Progenitor cell of endocrine pancreas (in vitro differentiated cells): ENCODE results near the gene OGG1. TPM values are rescaled to one million over a fixed set of nuclear protein-coding genes. Genes with fewer than 3 reads are reported as not detected.

Experiments
- DNase-seq: peaks from one replicate; pipeline ENCODE4 v3.0.0; 2021; ENCODE audit warnings: low spot score; ENCODE audit not compliant: unreplicated experiment
- H3K27ac Mint-ChIP-seq: 2 replicates; pipeline ENCODE4 v1.8.0; 2021; ENCODE audit warnings: mild to moderate bottlenecking, moderate library complexity, mixed read lengths
- H3K27me3 Mint-ChIP-seq: 2 replicates; pipeline ENCODE4 v1.8.0; 2021; ENCODE audit warnings: mixed read lengths
- H3K36me3 Mint-ChIP-seq: 2 replicates; pipeline ENCODE4 v1.8.0; 2022; ENCODE audit warnings: mixed read lengths; ENCODE audit not compliant: insufficient read depth
- H3K4me1 Mint-ChIP-seq: 2 replicates; pipeline ENCODE4 v1.8.0; 2021; ENCODE audit warnings: low read depth, mixed read lengths
- H3K4me3 Mint-ChIP-seq: 2 replicates; pipeline ENCODE4 v1.8.0; 2021; ENCODE audit warnings: low read depth, mild to moderate bottlenecking, moderate library complexity, mixed read lengths
- H3K9me3 Mint-ChIP-seq: 2 replicates; pipeline ENCODE4 v1.8.0; 2021; ENCODE audit warnings: low read depth, mixed read lengths
- total RNA-seq: library from RNA; stranded (reverse); gene quantifications from 2 replicates; pipeline ENCODE4 v1.2.1, GENCODE V29; 2021
- TF ChIP-seq, protein P1 (sequence below): fragments of 200-600 bp; sonication (generic); IDR thresholded peaks from one replicate; pipeline ENCODE4 v1.5.0; 2021; ENCODE audit warnings: antibody characterized with exemption, mild to moderate bottlenecking; ENCODE audit not compliant: unreplicated experiment

Gene OGG1
- total RNA-seq, 1 donor from 2014 or later = 47.7 TPM

DNA sequence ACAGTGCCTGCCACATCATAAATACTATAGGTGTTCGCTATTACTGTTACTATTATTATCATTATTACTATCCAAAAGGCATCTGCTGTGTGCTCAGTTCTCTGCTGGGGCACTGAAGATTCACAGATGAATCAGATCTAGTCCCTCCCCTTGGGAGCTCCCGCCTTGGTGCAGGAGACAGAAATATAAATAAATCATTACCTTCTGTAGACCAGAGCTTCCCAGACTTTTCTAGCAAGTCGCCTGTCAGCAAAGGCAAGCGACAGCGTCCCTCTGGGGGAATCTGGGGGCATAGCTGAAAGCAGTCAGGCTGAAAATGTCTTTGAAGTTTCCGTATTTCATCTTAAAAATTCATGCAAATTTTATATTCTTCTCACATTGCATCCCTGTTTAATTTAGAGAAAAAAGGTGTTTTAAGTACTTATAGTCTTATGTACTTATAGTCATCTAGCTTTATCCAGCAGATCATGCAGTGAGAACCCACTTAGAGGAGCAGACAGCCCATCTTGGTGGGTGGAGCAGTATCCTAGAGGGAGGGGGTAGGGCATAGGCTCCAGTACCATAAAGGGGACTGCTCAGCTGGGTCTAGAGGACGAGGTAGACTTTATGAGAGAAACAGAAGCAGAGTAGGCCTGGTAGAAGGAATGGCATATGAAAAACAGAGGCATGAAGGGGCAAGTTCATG lies 28.6 kb upstream of the OGG1 start:
- Mint-ChIP-seq H3K36me3 (no peaks in the 10 kb centered on the region), H3K27me3 (peaks cover 30% of the 10 kb centered on the region), H3K4me3 (no peak overlapping the region), H3K27ac (no peak overlapping the region), H3K9me3 (no peaks in the 10 kb centered on the region), H3K4me1 (no peaks in the 10 kb centered on the region)
- no peak for DNase-seq
- TF ChIP-seq, protein P1, sequence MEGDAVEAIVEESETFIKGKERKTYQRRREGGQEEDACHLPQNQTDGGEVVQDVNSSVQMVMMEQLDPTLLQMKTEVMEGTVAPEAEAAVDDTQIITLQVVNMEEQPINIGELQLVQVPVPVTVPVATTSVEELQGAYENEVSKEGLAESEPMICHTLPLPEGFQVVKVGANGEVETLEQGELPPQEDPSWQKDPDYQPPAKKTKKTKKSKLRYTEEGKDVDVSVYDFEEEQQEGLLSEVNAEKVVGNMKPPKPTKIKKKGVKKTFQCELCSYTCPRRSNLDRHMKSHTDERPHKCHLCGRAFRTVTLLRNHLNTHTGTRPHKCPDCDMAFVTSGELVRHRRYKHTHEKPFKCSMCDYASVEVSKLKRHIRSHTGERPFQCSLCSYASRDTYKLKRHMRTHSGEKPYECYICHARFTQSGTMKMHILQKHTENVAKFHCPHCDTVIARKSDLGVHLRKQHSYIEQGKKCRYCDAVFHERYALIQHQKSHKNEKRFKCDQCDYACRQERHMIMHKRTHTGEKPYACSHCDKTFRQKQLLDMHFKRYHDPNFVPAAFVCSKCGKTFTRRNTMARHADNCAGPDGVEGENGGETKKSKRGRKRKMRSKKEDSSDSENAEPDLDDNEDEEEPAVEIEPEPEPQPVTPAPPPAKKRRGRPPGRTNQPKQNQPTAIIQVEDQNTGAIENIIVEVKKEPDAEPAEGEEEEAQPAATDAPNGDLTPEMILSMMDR = no peak

- H3K4me3 Mint-ChIP-seq = no peak overlapping the region
- no peaks in the 10 kb centered on the region for H3K9me3 Mint-ChIP-seq
- no peaks in the 10 kb centered on the region for H3K4me1 Mint-ChIP-seq
- DNase-seq = no peak
- peaks cover 31% of the 10 kb centered on the region for H3K27me3 Mint-ChIP-seq
- TF ChIP-seq, protein P1 = no peak
- H3K27ac Mint-ChIP-seq = no peak overlapping the region
- no peaks in the 10 kb centered on the region for H3K36me3 Mint-ChIP-seq
Observed at GRCh38 chr3:9721700-9722060, 28.1 kb upstream of the OGG1 start.

GRCh38 chr3:9725775-9726515 lies 23.8 kb upstream of the OGG1 start:
- H3K4me1 Mint-ChIP-seq = peaks cover 4% of the 10 kb centered on the region
- H3K27me3 Mint-ChIP-seq = peaks cover 34% of the 10 kb centered on the region
- H3K9me3 Mint-ChIP-seq = no peaks in the 10 kb centered on the region
- DNase-seq = no peak
- H3K4me3 Mint-ChIP-seq = no peak overlapping the region
- H3K36me3 Mint-ChIP-seq = no peaks in the 10 kb centered on the region
- TF ChIP-seq, protein P1 = no peak
- H3K27ac Mint-ChIP-seq = no peak overlapping the region

DNA sequence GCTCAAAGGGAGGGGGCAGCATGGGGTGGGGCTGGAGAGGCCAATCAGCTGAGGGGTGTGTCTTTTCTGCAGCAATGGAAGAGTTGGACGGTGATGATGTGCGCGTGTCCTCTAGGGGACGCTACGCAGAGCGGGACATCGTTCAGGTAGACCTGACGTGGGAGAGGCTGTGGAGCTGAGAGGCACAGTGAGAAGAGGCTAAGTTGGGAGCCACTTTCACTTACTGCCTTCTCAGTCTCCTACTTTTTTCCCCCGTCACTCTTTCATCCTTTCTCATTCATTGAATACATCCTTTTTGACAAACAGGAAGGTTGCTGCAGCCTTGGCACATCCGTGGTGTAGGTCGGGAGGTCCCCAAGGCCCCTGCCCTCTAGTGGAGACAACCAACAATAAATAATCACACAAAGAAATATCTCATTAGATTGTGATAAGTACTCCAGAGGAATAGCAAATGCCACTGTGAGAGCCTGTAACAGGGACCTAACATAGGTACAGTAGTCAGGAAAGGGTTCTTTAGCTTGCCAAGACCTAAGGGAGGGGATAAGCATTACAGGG lies 22.6 kb upstream of the OGG1 start:
- no peak for DNase-seq
- Mint-ChIP-seq H3K27ac (no peak overlapping the region), H3K4me3 (no peak overlapping the region)

GRCh38 chr3:9727743-9728142 lies 22.0 kb upstream of the OGG1 start:
- Mint-ChIP-seq H3K9me3 (no peaks in the 10 kb centered on the region), H3K36me3 (no peaks in the 10 kb centered on the region), H3K27ac (no peak overlapping the region), H3K27me3 (peaks cover 25% of the 10 kb centered on the region), H3K4me1 (peaks cover 9% of the 10 kb centered on the region), H3K4me3 (no peak overlapping the region)
- no peak for DNase-seq
- TF ChIP-seq, protein P1 = no peak

More for the DNA sequence above, 22.6 kb upstream of the OGG1 start:
- Mint-ChIP-seq H3K36me3 (no peaks in the 10 kb centered on the region), H3K27me3 (peaks cover 29% of the 10 kb centered on the region), H3K4me1 (peaks cover 4% of the 10 kb centered on the region), H3K9me3 (no peaks in the 10 kb centered on the region)
- TF ChIP-seq, protein P1 = peak; percentile 45
